Endothelial cell of umbilical vein (primary cell): Measurements from ENCODE around the gene ULK2.

ENCODE experiments used
- CTCF ChIP-seq, 2 donors: IDR thresholded peaks; 1 replicate in 1 of 2; 2 replicates in 1 of 2; pipeline ENCODE4 v1.5.1; 2011; ENCODE audit warnings: low read length in 2 of 2, mild to moderate bottlenecking in 2 of 2, moderate library complexity in 2 of 2, control low read depth in 1 of 2, inconsistent platforms in 1 of 2, low read depth in 1 of 2; ENCODE audit not compliant: insufficient read depth in 1 of 2; ENCODE audit errors: extremely low read depth in 1 of 2
- EZH2 ChIP-seq: IDR thresholded peaks from 2 replicates; pipeline ENCODE4 v1.6.1; 2012; ENCODE audit warnings: borderline replicate concordance, low read depth, mild to moderate bottlenecking, moderate library complexity, low read length, inconsistent platforms; ENCODE audit not compliant: severe bottlenecking
- FOS ChIP-seq: IDR thresholded peaks from 2 replicates; pipeline ENCODE4 v1.6.1; 2011; ENCODE audit warnings: mild to moderate bottlenecking, low read length, moderate library complexity, borderline replicate concordance; ENCODE audit not compliant: insufficient read depth
- GATA2 ChIP-seq: IDR thresholded peaks from 2 replicates; pipeline ENCODE4 v1.7.0; 2011; ENCODE audit warnings: low read depth, mild to moderate bottlenecking, moderate library complexity, mixed read lengths, low read length; ENCODE audit not compliant: insufficient read length, insufficient read depth
- POLR2A ChIP-seq: IDR thresholded peaks from 2 replicates; pipeline ENCODE4 v1.6.1; 2012; ENCODE audit warnings: low read depth, mild to moderate bottlenecking, control low read depth, low read length

DNA sequence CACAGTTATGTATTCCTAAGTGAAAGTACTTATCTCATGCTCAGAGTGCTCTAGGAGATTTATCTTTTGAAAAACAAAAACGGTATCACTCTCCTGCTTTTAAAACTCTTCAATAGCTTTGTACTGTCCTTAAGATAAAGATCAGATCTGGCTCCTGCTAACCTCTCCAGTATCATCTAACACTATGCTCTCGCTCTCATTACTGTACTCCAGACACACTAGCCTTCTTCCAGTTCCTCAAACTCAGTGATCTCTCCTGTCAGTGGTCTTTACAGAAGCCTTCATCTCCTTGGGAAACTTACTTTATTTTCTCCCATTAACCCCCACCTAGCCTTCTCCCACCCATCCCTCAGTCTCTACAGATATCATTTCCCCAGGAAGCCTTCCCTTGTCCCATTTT lies 10.1 kb downstream of the ULK2 start:
- no peak for TF ChIP-seq POLR2A
- no peak for TF ChIP-seq CTCF (IDR thresholded peaks at IDR 0.05; ENCODE audit: extremely low read depth in 1 of 2, insufficient read depth in 1 of 2, low read depth in 1 of 2, low read length in 2 of 2)
- no peak for TF ChIP-seq FOS
- TF ChIP-seq EZH2, result no peak
- TF ChIP-seq GATA2, result no peak
